NT2/D1 (cell line): ENCODE results near the gene MBP.

Experiments
- DNase-seq: peaks from one replicate; pipeline ENCODE4 v3.0.0-alpha.2; 2011; ENCODE audit warnings: low read depth, low spot score
- H3K27me3 ChIP-seq: 2 replicates; pipeline ENCODE4 v1.6.0; 2011; ENCODE audit warnings: mild to moderate bottlenecking; ENCODE audit not compliant: insufficient read length, insufficient read depth
- H3K36me3 ChIP-seq: 2 replicates; pipeline ENCODE4 v1.6.1; 2011; ENCODE audit warnings: mild to moderate bottlenecking, low read length, mixed read lengths; ENCODE audit not compliant: insufficient read depth, insufficient read length
- H3K4me1 ChIP-seq: 2 replicates; pipeline ENCODE4 v1.5.1; 2011; ENCODE audit not compliant: insufficient read depth, insufficient read length
- H3K4me3 ChIP-seq: 2 replicates; pipeline ENCODE4 v1.5.1; 2011; ENCODE audit warnings: low read depth; ENCODE audit not compliant: insufficient read length
- H3K9ac ChIP-seq: 2 replicates; pipeline ENCODE4 v1.6.0; 2011; ENCODE audit warnings: low read depth; ENCODE audit not compliant: insufficient read length
- H3K9me3 ChIP-seq: 2 replicates; pipeline ENCODE4 v1.5.1; 2011; ENCODE audit warnings: mild to moderate bottlenecking, low read length; ENCODE audit not compliant: insufficient read depth
- SUZ12 ChIP-seq: IDR thresholded peaks from 2 replicates; pipeline ENCODE4 v1.6.1; 2011; ENCODE audit not compliant: insufficient read length, insufficient read depth; ENCODE audit errors: extremely low read depth
- YY1 ChIP-seq: IDR thresholded peaks from 2 replicates; pipeline ENCODE4 v1.6.1; 2011; ENCODE audit not compliant: insufficient read length, insufficient read depth
- ZNF274 ChIP-seq: IDR thresholded peaks from 2 replicates; pipeline ENCODE4 v1.6.1; 2011; ENCODE audit warnings: mild to moderate bottlenecking, low read depth, low read length

MBP gene

GRCh38 chr18:77133835-77134496 is 1.4 kb upstream of the MBP start:
- Histone ChIP-seq H3K27me3 (peaks cover 62% of the 10 kb centered on the region), H3K4me1 (peaks cover 3% of the 10 kb centered on the region), H3K9ac (no peak overlapping the region), H3K36me3 (no peaks in the 10 kb centered on the region), H3K4me3 (no peak overlapping the region), H3K9me3 (no peaks in the 10 kb centered on the region)
- TF ChIP-seq YY1 = no peak
- TF ChIP-seq ZNF274 = no peak
- no peak for TF ChIP-seq SUZ12
- no peak for DNase-seq

- Histone ChIP-seq H3K9ac (peak overlapping the region; percentile 76), H3K4me3 (peak overlapping the region; percentile 42), H3K9me3 (no peaks in the 10 kb centered on the region), H3K36me3 (no peaks in the 10 kb centered on the region), H3K27me3 (peaks cover 63% of the 10 kb centered on the region), H3K4me1 (peaks cover 3% of the 10 kb centered on the region)
- TF ChIP-seq ZNF274 = no peak
- peak; percentile 47 for TF ChIP-seq SUZ12
- DNase-seq = no peak
Measured at GRCh38 chr18:77133051-77133834, 660 bp upstream of the MBP start.

DNA sequence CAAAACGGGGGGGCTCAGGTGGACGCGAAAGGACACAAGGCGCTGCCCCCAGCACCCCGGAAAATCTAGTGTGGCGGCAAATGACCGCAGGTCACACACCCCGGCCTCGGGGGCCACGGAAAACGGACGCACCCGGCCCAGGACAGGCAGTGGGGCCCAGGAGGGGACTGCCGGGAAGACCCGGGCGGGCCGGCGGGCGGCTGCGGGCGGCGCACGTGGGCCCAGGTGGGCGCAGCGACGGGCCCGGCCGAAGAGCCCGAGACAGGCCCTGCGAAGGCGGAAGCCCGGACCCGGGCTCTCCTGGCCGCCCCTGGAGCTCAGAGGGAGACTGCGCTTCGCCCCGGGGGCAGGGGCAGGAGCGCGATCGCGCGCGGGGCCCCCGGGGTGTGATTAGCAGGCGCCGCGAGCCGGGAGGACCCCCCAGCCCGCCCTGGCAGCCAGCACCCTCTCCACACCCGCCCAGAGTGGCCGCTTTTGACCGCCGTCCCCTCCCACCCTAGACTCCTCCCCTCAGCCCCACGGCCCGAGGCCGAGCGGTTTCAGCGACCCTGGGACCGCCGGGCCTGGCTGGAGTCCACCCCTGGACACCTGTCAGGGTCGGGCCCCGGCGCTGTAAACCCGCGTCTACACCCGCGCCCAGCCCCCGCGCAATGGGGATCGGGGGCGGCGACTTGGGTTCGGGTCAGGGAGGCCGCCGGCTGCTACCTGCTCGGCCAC is 773 bp downstream of the MBP start:
- peaks cover 3% of the 10 kb centered on the region for H3K4me1 ChIP-seq
- peak overlapping the region; percentile 45 for H3K4me3 ChIP-seq
- TF ChIP-seq YY1 (no peak), ZNF274 (no peak), SUZ12 (no peak)
- no peaks in the 10 kb centered on the region for H3K9me3 ChIP-seq
- peaks cover 63% of the 10 kb centered on the region for H3K27me3 ChIP-seq
- no peak for DNase-seq
- H3K36me3 ChIP-seq = no peaks in the 10 kb centered on the region
- peak overlapping the region; percentile 56 for H3K9ac ChIP-seq

DNA sequence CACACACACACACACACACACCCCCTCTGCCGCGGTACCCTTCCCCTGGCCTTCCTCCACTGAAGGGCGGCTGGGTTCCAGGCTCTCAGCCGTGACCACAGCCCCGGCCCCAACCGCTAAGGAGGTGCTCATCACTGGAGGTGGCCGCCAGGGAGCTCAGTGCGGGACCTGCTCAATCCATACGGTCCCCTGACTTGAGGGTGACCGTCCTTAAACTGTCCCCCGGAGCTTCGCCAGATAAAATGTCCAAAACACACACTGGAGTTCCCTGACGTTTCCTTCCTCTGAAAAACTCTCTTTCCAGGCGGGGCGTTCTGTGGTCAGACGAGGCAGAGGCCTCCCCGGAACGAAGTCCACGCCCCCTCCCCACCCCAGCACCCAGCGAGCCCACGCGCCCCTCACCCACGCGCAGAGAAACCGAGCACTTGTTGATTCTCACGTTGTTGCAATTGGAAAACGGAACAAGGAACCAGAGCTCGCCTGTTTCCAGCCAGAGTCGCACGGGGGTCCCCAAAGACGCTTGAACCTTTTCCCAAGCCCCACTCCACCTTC is 1.4 kb downstream of the MBP start:
- H3K4me1 ChIP-seq = peaks cover 3% of the 10 kb centered on the region
- no peak for DNase-seq
- no peak for TF ChIP-seq YY1
- TF ChIP-seq SUZ12 = no peak
- TF ChIP-seq ZNF274 = no peak
- no peaks in the 10 kb centered on the region for H3K36me3 ChIP-seq
- H3K9me3 ChIP-seq = no peaks in the 10 kb centered on the region
- peaks cover 63% of the 10 kb centered on the region for H3K27me3 ChIP-seq
- H3K9ac ChIP-seq = peak overlapping the region; percentile 56
- H3K4me3 ChIP-seq = peak overlapping the region; percentile 45

GRCh38 chr18:77130229-77131099 is 2.1 kb downstream of the MBP start:
- no peak for DNase-seq
- H3K4me1 ChIP-seq = peaks cover 3% of the 10 kb centered on the region
- H3K27me3 ChIP-seq = peaks cover 60% of the 10 kb centered on the region
- H3K9ac ChIP-seq = no peak overlapping the region
- no peaks in the 10 kb centered on the region for H3K9me3 ChIP-seq
- H3K4me3 ChIP-seq = no peak overlapping the region
- TF ChIP-seq YY1 (no peak), SUZ12 (no peak), ZNF274 (no peak)
- no peaks in the 10 kb centered on the region for H3K36me3 ChIP-seq

GRCh38 chr18:77129150-77129551 is 3.4 kb downstream of the MBP start:
- H3K4me3 ChIP-seq = no peak overlapping the region
- H3K4me1 ChIP-seq = peaks cover 3% of the 10 kb centered on the region
- H3K36me3 ChIP-seq = no peaks in the 10 kb centered on the region

More at GRCh38 chr18:77129150-77129551, 3.4 kb downstream of the MBP start:
- no peak for DNase-seq
- no peak for TF ChIP-seq ZNF274
- no peak for TF ChIP-seq SUZ12
- no peak for TF ChIP-seq YY1
- Histone ChIP-seq H3K27me3 (peaks cover 50% of the 10 kb centered on the region), H3K9me3 (no peaks in the 10 kb centered on the region), H3K9ac (no peak overlapping the region)
